ENCODE results near the gene VWF.
"Not testable (repeated sequence)": the region's sequence is repeated elsewhere in the genome, so short reads cannot be mapped to it uniquely, and the experiment has no call there.

- not testable (repeated sequence) for TF ChIP-seq POLR2A (IDR thresholded peaks at IDR 0.05)
- TF ChIP-seq, protein P1, sequence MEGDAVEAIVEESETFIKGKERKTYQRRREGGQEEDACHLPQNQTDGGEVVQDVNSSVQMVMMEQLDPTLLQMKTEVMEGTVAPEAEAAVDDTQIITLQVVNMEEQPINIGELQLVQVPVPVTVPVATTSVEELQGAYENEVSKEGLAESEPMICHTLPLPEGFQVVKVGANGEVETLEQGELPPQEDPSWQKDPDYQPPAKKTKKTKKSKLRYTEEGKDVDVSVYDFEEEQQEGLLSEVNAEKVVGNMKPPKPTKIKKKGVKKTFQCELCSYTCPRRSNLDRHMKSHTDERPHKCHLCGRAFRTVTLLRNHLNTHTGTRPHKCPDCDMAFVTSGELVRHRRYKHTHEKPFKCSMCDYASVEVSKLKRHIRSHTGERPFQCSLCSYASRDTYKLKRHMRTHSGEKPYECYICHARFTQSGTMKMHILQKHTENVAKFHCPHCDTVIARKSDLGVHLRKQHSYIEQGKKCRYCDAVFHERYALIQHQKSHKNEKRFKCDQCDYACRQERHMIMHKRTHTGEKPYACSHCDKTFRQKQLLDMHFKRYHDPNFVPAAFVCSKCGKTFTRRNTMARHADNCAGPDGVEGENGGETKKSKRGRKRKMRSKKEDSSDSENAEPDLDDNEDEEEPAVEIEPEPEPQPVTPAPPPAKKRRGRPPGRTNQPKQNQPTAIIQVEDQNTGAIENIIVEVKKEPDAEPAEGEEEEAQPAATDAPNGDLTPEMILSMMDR (IDR thresholded peaks at IDR 0.05) = not testable (repeated sequence)
Measured at GRCh38 chr12:6148722-6149121, 24.3 kb upstream of the VWF start.

Measured in gastroesophageal sphincter (tissue), 3 donors.